ENCODE results near the gene RASSF7.

RASSF7 gene

GRCh38 chr11:611001-611996, 50.5 kb downstream of the RASSF7 start:
- DNase-seq = no peak

- DNase-seq = no peak
Measured at GRCh38 chr11:612201-612960, 51.6 kb downstream of the RASSF7 start.

- DNase-seq = no peak
Measured at GRCh38 chr11:612961-613300, 52.2 kb downstream of the RASSF7 start.

GRCh38 chr11:613369-613968, 52.7 kb downstream of the RASSF7 start:
- peak; percentile 83 for DNase-seq

All from stimulated activated CD4-positive, alpha-beta T cell treated with anti-CD3 and anti-CD28 coated beads, Interleukin-1b, Interleukin-23, amount 100 ng/mL, for 48 hours (primary cell).